ENCODE results near the gene ANO6. TPM values are rescaled to one million over a fixed set of nuclear protein-coding genes. Genes with fewer than 3 reads are reported as not detected.

The ANO6 gene
- polyA plus RNA-seq, 1 donor from 2014 or later = 9.0 TPM

GRCh38 chr12:45254254-45254653 is 38.4 kb downstream of the ANO6 start:
- Histone ChIP-seq H3K79me2 (replicated peaks; ENCODE audit: insufficient read depth, low read length) (no peaks in the 10 kb centered on the region), H3K9me3 (ENCODE audit: low read length) (no peaks in the 10 kb centered on the region), H3K4me2 (ENCODE audit: low read length) (no peak overlapping the region), H3K4me3 (ENCODE audit: low read length) (no peak overlapping the region), H3K27ac (ENCODE audit: low read length) (no peak overlapping the region), H3K9ac (ENCODE audit: low read length) (no peak overlapping the region), H4K20me1 (ENCODE audit: insufficient read depth) (no peaks in the 10 kb centered on the region), H3K27me3 (ENCODE audit: insufficient read depth, low read depth, low read length) (no peaks in the 10 kb centered on the region), H3F3A (ENCODE audit: insufficient read depth, low read length, poor library complexity, severe bottlenecking) (no peaks in the 10 kb centered on the region), H3K36me3 (ENCODE audit: insufficient read depth, low read length) (no peaks in the 10 kb centered on the region), H2AFZ (ENCODE audit: low read depth, low read length) (no peak overlapping the region), H3K9me2 (ENCODE audit: insufficient read depth, low read length) (no peaks in the 10 kb centered on the region)
- TF ChIP-seq RAD21 (conservative IDR thresholded peaks at IDR 0.05) (no peak), EP300 (conservative IDR thresholded peaks at IDR 0.05; ENCODE audit: poor library complexity, severe bottlenecking) (no peak), EZH2 (IDR thresholded peaks at IDR 0.05; ENCODE audit: borderline replicate concordance, insufficient read depth, low read length, poor library complexity, severe bottlenecking) (no peak)

GRCh38 chr12:45256721-45257120 is 40.8 kb downstream of the ANO6 start:
- Histone ChIP-seq H3K27me3 (ENCODE audit: insufficient read depth, low read depth, low read length) (no peaks in the 10 kb centered on the region), H3K4me3 (ENCODE audit: low read length) (no peak overlapping the region), H3K36me3 (ENCODE audit: insufficient read depth, low read length) (no peaks in the 10 kb centered on the region), H3K27ac (ENCODE audit: low read length) (no peak overlapping the region), H3K9me2 (ENCODE audit: insufficient read depth, low read length) (no peaks in the 10 kb centered on the region), H2AFZ (ENCODE audit: low read depth, low read length) (no peak overlapping the region), H3K9me3 (ENCODE audit: low read length) (no peaks in the 10 kb centered on the region), H3K4me2 (ENCODE audit: low read length) (no peak overlapping the region), H3K9ac (ENCODE audit: low read length) (no peak overlapping the region), H3F3A (ENCODE audit: insufficient read depth, low read length, poor library complexity, severe bottlenecking) (no peaks in the 10 kb centered on the region), H4K20me1 (ENCODE audit: insufficient read depth) (no peaks in the 10 kb centered on the region), H3K79me2 (replicated peaks; ENCODE audit: insufficient read depth, low read length) (no peaks in the 10 kb centered on the region)
- TF ChIP-seq RAD21 (conservative IDR thresholded peaks at IDR 0.05) (no peak), EZH2 (IDR thresholded peaks at IDR 0.05; ENCODE audit: borderline replicate concordance, insufficient read depth, low read length, poor library complexity, severe bottlenecking) (no peak), TAF1 (IDR thresholded peaks at IDR 0.05; ENCODE audit: low read depth) (no peak), POLR2AphosphoS5 (IDR thresholded peaks at IDR 0.05) (no peak), REST (IDR thresholded peaks at IDR 0.05; ENCODE audit: borderline replicate concordance) (no peak), SMC3 (conservative IDR thresholded peaks at IDR 0.05; ENCODE audit: poor library complexity) (no peak), MXI1 (conservative IDR thresholded peaks at IDR 0.05; ENCODE audit: poor library complexity, severe bottlenecking) (no peak), EP300 (conservative IDR thresholded peaks at IDR 0.05; ENCODE audit: poor library complexity, severe bottlenecking) (no peak), CTCF (IDR thresholded peaks at IDR 0.05; ENCODE audit: poor library complexity, severe bottlenecking) (no peak)
